ENCODE measurements around the gene VKORC1L1.
"Not testable (repeated sequence)": the region's sequence is repeated elsewhere in the genome, so short reads cannot be mapped to it uniquely, and the experiment has no call there.

The VKORC1L1 gene

DNA sequence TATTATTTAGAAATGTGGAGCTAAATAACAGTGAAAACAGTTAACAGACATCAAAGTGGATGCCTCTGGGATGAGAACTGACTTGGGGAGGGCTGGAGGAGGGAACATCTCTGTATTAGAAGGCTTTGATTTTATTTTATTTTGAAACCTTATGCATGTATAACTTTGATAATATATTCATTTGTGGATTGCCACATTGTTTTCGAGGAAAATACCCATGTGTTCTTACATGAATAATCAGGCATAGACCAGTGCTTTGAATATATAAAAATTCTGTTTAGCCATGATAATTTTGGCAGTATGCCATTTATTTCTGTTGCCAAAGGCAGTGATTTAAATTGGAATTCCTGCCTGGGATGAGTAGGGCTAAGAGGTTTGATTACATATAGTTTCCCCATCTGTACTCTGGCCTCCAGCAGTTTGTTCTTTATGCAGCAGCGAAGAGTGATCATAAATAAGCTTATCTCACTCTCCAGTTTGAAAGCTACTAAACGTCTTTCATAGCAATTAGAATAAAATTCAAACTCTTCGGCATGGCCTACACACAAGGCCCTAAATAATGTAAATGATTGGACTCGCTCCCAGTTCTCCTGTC lies 128.0 kb downstream of the VKORC1L1 start:
- DNase-seq (ENCODE audit: low spot score in 2 of 2); H3K4me1 Mint-ChIP-seq; H3K36me3 Mint-ChIP-seq; H3K9me3 Mint-ChIP-seq; ATAC-seq; H3K4me3 Mint-ChIP-seq; H3K27ac Mint-ChIP-seq: not testable (repeated sequence)

DNA sequence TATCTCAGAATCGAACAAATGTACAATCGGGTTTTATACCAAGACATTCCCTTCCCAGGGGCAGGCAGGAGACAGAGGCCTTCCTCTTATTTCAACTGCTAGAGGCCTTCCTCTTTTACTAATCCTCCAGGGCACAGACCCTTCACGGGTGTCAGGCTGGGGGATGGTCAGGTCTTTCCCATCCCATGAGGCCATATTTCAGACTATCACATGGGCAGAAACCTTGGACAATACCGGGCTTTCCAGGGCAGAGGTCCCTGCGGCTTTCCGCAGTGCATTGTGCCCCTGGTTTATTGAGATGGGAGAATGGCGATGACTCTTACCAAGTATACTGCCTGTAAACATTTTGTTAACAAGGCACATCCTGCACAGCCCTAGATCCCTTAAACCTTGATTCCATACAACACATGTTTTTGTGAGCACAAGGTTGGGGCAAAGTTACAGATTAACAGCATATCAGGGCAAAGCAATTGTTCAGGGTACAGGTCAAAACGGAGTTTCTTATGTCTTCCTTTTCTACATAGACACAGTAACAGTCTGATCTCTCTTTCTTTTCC lies 132.3 kb downstream of the VKORC1L1 start:
- not testable (repeated sequence) for H3K27ac Mint-ChIP-seq; H3K9me3 Mint-ChIP-seq; H3K4me3 Mint-ChIP-seq; H3K36me3 Mint-ChIP-seq; ATAC-seq; H3K4me1 Mint-ChIP-seq; DNase-seq (ENCODE audit: low spot score in 2 of 2)

DNA sequence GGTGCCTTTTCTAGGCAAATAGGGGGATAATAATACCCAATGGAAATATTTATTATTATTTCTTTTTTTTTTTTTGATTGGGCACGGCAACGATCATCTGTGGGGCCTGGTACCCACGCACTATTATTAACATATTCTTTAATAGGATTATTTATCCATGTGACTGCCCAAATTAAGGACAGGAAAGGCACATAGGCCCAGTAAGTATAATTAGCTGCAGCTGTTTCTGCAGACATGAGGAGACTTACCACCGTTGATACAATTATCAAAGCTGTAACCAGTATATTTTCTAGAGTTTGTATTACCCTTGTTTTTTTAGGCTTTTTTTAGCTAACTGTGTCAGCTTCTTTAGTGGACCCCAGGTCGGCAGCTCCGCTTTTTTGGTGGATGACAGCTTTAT lies 134.4 kb downstream of the VKORC1L1 start:
- H3K4me3 Mint-ChIP-seq = no peak overlapping the region

More for the DNA sequence above, 134.4 kb downstream of the VKORC1L1 start:
- no peaks in the 10 kb centered on the region for H3K36me3 Mint-ChIP-seq
- no peak for DNase-seq (ENCODE audit: low spot score in 2 of 2)
- no peaks in the 10 kb centered on the region for H3K4me1 Mint-ChIP-seq
- no peak for ATAC-seq
- no peak overlapping the region for H3K27ac Mint-ChIP-seq
- no peaks in the 10 kb centered on the region for H3K9me3 Mint-ChIP-seq
